A549 (cell line): ENCODE data around the gene TRABD2B.

ENCODE experiments used
- CTCF ChIP-seq: fragments of >200 bp; sonication (Bioruptor Twin); formaldehyde crosslinking; IDR thresholded peaks from 3 replicates; pipeline ENCODE4 v1.5.1; 2016
- MAX ChIP-seq: IDR thresholded peaks from 2 replicates; pipeline ENCODE4 v1.6.1; 2012
- POLR2A ChIP-seq: IDR thresholded peaks from 2 replicates; pipeline ENCODE4 v1.6.1; 2012; ENCODE audit warnings: mild to moderate bottlenecking, low read length
- RARB ChIP-seq: fragments of 250-450 bp; sonication (Bioruptor Pico); IDR thresholded peaks from 2 replicates; pipeline ENCODE4 v1.8.0; 2021; ENCODE audit warnings: mild to moderate bottlenecking, moderate library complexity
- RCOR1 ChIP-seq: fragments of 150-350 bp; IDR thresholded peaks from 2 replicates; pipeline ENCODE4 v1.6.1; 2014; ENCODE audit warnings: antibody characterized with exemption, low read length, low read depth
- ZSCAN20 ChIP-seq: fragments of 250-450 bp; sonication (Bioruptor Pico); IDR thresholded peaks from 2 replicates; pipeline ENCODE4 v1.8.0; 2022; ENCODE audit warnings: mild to moderate bottlenecking, moderate library complexity

- TF ChIP-seq ZSCAN20 (CRISPR knock-in tag) (no peak), RCOR1 (no peak), POLR2A (no peak), CTCF (no peak), RARB (CRISPR knock-in tag) (no peak), MAX (no peak)
These were observed 88.9 kb downstream of the TRABD2B start for GRCh38 chr1:47908258-47908657.
